WTC11 (cell line): ENCODE results near the gene MAPKAP1.

ENCODE experiments used
- CTCF ChIP-seq: fragments of 200-600 bp; IDR thresholded peaks from 2 replicates; pipeline ENCODE4 v1.8.0; 2022; ENCODE audit warnings: antibody characterized with exemption
- FOXP1 ChIP-seq: sonication (generic); formaldehyde crosslinking; IDR thresholded peaks from 2 replicates; pipeline ENCODE4 v1.8.0; 2022; ENCODE audit warnings: missing genetic modification reagents, mild to moderate bottlenecking, moderate library complexity, borderline replicate concordance
- ZNF232 ChIP-seq: sonication (generic); formaldehyde crosslinking; IDR thresholded peaks from 2 replicates; pipeline ENCODE4 v1.8.0; 2022; ENCODE audit warnings: mild to moderate bottlenecking, missing genetic modification reagents
- TF ChIP-seq, protein P1 (sequence below): sonication (generic); formaldehyde crosslinking; conservative IDR thresholded peaks from 2 replicates; pipeline ENCODE4 v1.8.1; 2023; ENCODE audit warnings: mild to moderate bottlenecking, low read depth, missing genetic modification reagents, moderate library complexity

- TF ChIP-seq CTCF, result no peak
- TF ChIP-seq ZNF232, result no peak
- TF ChIP-seq, protein P1, sequence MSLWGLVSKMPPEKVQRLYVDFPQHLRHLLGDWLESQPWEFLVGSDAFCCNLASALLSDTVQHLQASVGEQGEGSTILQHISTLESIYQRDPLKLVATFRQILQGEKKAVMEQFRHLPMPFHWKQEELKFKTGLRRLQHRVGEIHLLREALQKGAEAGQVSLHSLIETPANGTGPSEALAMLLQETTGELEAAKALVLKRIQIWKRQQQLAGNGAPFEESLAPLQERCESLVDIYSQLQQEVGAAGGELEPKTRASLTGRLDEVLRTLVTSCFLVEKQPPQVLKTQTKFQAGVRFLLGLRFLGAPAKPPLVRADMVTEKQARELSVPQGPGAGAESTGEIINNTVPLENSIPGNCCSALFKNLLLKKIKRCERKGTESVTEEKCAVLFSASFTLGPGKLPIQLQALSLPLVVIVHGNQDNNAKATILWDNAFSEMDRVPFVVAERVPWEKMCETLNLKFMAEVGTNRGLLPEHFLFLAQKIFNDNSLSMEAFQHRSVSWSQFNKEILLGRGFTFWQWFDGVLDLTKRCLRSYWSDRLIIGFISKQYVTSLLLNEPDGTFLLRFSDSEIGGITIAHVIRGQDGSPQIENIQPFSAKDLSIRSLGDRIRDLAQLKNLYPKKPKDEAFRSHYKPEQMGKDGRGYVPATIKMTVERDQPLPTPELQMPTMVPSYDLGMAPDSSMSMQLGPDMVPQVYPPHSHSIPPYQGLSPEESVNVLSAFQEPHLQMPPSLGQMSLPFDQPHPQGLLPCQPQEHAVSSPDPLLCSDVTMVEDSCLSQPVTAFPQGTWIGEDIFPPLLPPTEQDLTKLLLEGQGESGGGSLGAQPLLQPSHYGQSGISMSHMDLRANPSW (CRISPR knock-in tag), result no peak
- TF ChIP-seq FOXP1 (CRISPR knock-in tag), result no peak
Measured at GRCh38 chr9:125532412-125532811, 174.6 kb downstream of the MAPKAP1 start.
